ENCODE data around the gene EHD3. TPM values are rescaled to one million over a fixed set of nuclear protein-coding genes. Genes with fewer than 3 reads are reported as not detected.

EHD3 gene
- total RNA-seq, 2 donors from 2014 or later, result 1.0 to 1.1 TPM

- Histone ChIP-seq H3K9ac (ENCODE audit: low read depth in 2 of 2, low read length in 2 of 2) (no peak overlapping the region), H3K27me3 (no peaks in the 10 kb centered on the region), H3K4me1 (no peaks in the 10 kb centered on the region), H3K9me3 (no peaks in the 10 kb centered on the region), H3K36me3 (no peaks in the 10 kb centered on the region), H3K27ac (no peak overlapping the region), H3K4me3 (no peak overlapping the region)
- intact Hi-C loops (cut with DNase I), result no loop called here
- no peak for DNase-seq
- no peak for TF ChIP-seq CTCF (IDR thresholded peaks at IDR 0.05)
Observed at GRCh38 chr2:31259075-31259474, 25.1 kb downstream of the EHD3 start.

GRCh38 chr2:31260870-31261269 lies 26.9 kb downstream of the EHD3 start:
- H3K4me3 ChIP-seq, result no peak overlapping the region
- no peak for DNase-seq
- intact Hi-C loops (cut with DNase I), result no loop called here
- H3K9ac ChIP-seq (ENCODE audit: low read depth in 2 of 2, low read length in 2 of 2), result no peak overlapping the region
- H3K4me1 ChIP-seq, result no peaks in the 10 kb centered on the region
- no peak for TF ChIP-seq CTCF (IDR thresholded peaks at IDR 0.05)
- no peaks in the 10 kb centered on the region for H3K9me3 ChIP-seq
- H3K27ac ChIP-seq, result no peak overlapping the region
- no peaks in the 10 kb centered on the region for H3K36me3 ChIP-seq
- H3K27me3 ChIP-seq, result no peaks in the 10 kb centered on the region

DNA sequence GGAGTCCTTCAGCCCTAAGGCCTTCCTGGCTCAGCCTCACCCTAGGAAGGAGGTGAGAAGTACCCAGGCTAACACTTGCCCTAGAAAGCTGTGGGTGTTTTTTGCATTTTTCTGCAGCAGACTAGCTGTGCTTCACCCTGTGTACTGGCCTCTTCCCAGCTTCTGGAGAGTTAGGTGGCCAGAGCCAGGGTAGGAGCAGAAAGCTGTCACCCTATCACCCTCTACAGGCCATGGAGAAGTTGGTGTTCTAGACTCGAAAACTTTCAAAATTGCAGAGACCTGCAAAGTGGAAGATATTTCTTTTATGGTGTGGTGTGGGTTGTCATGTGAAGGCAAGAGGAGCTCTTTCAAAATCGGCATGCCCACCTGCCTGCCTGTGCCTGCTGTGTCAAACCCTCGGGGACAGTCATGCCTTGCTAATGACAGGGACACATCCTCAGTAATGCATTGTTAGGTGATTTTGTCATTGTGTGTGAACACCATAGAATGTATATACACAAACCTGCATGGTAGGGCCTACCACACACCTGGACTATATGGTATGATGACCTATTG lies 29.8 kb downstream of the EHD3 start:
- no peaks in the 10 kb centered on the region for H3K4me1 ChIP-seq
- H3K36me3 ChIP-seq, result no peaks in the 10 kb centered on the region
- H3K27ac ChIP-seq, result no peak overlapping the region

GRCh38 chr2:31265234-31265633 lies 31.3 kb downstream of the EHD3 start:
- intact Hi-C loops (cut with DNase I), result no loop called here
- no peak for TF ChIP-seq CTCF (IDR thresholded peaks at IDR 0.05)

More for the DNA sequence above, 29.8 kb downstream of the EHD3 start:
- intact Hi-C loops (cut with DNase I), result no loop called here
- no peak for DNase-seq
- Histone ChIP-seq H3K27me3 (no peaks in the 10 kb centered on the region), H3K9ac (ENCODE audit: low read depth in 2 of 2, low read length in 2 of 2) (no peak overlapping the region), H3K9me3 (no peaks in the 10 kb centered on the region), H3K4me3 (no peak overlapping the region)
- no peak for TF ChIP-seq CTCF (IDR thresholded peaks at IDR 0.05)

DNA sequence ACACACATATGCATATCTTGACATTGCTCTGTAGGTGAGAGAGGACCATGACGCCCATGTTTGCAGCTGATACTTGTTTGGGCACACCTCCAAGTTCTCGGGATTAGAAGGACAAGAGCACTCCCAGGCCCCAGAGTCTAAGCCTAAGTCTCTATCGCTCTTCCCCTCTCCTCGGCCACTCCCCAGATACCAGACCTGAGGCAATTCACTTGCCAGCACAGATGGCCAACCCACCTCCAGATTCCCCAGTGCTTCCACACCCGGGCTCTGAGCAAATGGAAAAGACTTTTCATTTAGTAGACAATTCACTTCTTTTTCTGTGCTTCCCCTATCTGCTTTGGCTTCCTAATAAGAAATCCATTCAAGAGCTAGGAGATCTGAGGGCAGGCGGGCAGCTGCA lies 32.9 kb downstream of the EHD3 start:
- no peak overlapping the region for H3K27ac ChIP-seq
- no peaks in the 10 kb centered on the region for H3K36me3 ChIP-seq
- DNase-seq, result no peak
- no peak for TF ChIP-seq CTCF (IDR thresholded peaks at IDR 0.05)
- H3K9me3 ChIP-seq, result no peaks in the 10 kb centered on the region
- intact Hi-C loops (cut with DNase I), result no loop called here
- H3K4me3 ChIP-seq, result no peak overlapping the region
- H3K4me1 ChIP-seq, result no peaks in the 10 kb centered on the region
- H3K9ac ChIP-seq (ENCODE audit: low read depth in 2 of 2, low read length in 2 of 2), result no peak overlapping the region
- H3K27me3 ChIP-seq, result no peaks in the 10 kb centered on the region

More at GRCh38 chr2:31265234-31265633, 31.3 kb downstream of the EHD3 start:
- H3K36me3 ChIP-seq, result no peaks in the 10 kb centered on the region
- H3K4me3 ChIP-seq, result no peak overlapping the region
- H3K9ac ChIP-seq (ENCODE audit: low read depth in 2 of 2, low read length in 2 of 2), result no peak overlapping the region
- no peaks in the 10 kb centered on the region for H3K9me3 ChIP-seq
- no peaks in the 10 kb centered on the region for H3K27me3 ChIP-seq
- no peaks in the 10 kb centered on the region for H3K4me1 ChIP-seq
- DNase-seq, result no peak
- H3K27ac ChIP-seq, result no peak overlapping the region

Measured in colonic mucosa (tissue), 4 donors.